ENCODE measurements around the gene S100B.

S100B gene

GRCh38 chr21:46626975-46627501 is 22.2 kb upstream of the S100B start:
- DNase-seq = no peak

- DNase-seq = no peak
Measured at GRCh38 chr21:46626536-46626935, 21.7 kb upstream of the S100B start.

- DNase-seq = no peak
Measured at GRCh38 chr21:46625759-46626158, 20.9 kb upstream of the S100B start.

GRCh38 chr21:46624050-46624449 is 19.2 kb upstream of the S100B start:
- DNase-seq = no peak

- DNase-seq = no peak
Measured at GRCh38 chr21:46622226-46622625, 17.3 kb upstream of the S100B start.

- no peak for DNase-seq
Measured at GRCh38 chr21:46621457-46622182, 16.7 kb upstream of the S100B start.

GRCh38 chr21:46620846-46621245 is 16.0 kb upstream of the S100B start:
- no peak for DNase-seq

- no peak for DNase-seq
Measured at GRCh38 chr21:46619846-46620245, 15.0 kb upstream of the S100B start.

GRCh38 chr21:46618738-46619379 is 14.0 kb upstream of the S100B start:
- DNase-seq = no peak

GRCh38 chr21:46617267-46618051 is 12.6 kb upstream of the S100B start:
- DNase-seq = no peak

GRCh38 chr21:46616656-46617055 is 11.8 kb upstream of the S100B start:
- no peak for DNase-seq

GRCh38 chr21:46616050-46616449 is 11.2 kb upstream of the S100B start:
- DNase-seq = no peak

- DNase-seq = no peak
Measured at GRCh38 chr21:46613391-46613790, 8.5 kb upstream of the S100B start.

GRCh38 chr21:46610018-46610701 is 5.3 kb upstream of the S100B start:
- DNase-seq = no peak

- DNase-seq = no peak
Measured at GRCh38 chr21:46608672-46609111, 3.8 kb upstream of the S100B start.

GRCh38 chr21:46607636-46608035 is 2.8 kb upstream of the S100B start:
- no peak for DNase-seq

- DNase-seq = no peak
Measured at GRCh38 chr21:46606427-46606813, 1.5 kb upstream of the S100B start.

GRCh38 chr21:46605767-46606426 is 1.0 kb upstream of the S100B start:
- DNase-seq = no peak

GRCh38 chr21:46604329-46604974 is 430 bp downstream of the S100B start:
- no peak for DNase-seq

- DNase-seq = no peak
Measured at GRCh38 chr21:46603228-46603627, 1.7 kb downstream of the S100B start.

GRCh38 chr21:46600978-46601377 is 3.9 kb downstream of the S100B start:
- DNase-seq = no peak

GRCh38 chr21:46600305-46600704 is 4.6 kb downstream of the S100B start:
- DNase-seq = no peak

Data from effector CD8-positive, alpha-beta T cell (primary cell).